H9 (cell line): ENCODE measurements around the gene ST6GALNAC5. TPM values are rescaled to one million over a fixed set of nuclear protein-coding genes. Genes with fewer than 3 reads are reported as not detected.

Experiments
- DNase-seq: peaks from one replicate; pipeline ENCODE4 v3.0.0-alpha.2; 2017
- H2AFZ ChIP-seq: one replicate; pipeline ENCODE4 v1.6.1; 2013; ENCODE audit warnings: mild to moderate bottlenecking, low read length, control low read depth, moderate library complexity
- H2AK5ac ChIP-seq: 2 replicates; pipeline ENCODE4 v1.6.1; 2013; ENCODE audit warnings: low read length, control low read depth, mixed read lengths; ENCODE audit not compliant: insufficient read length
- H2BK120ac ChIP-seq: one replicate; pipeline ENCODE4 v1.6.1; 2013; ENCODE audit warnings: low read depth, mild to moderate bottlenecking, low read length, control low read depth, inconsistent platforms; ENCODE audit not compliant: poor library complexity, severe bottlenecking
- H2BK12ac ChIP-seq: 2 replicates; pipeline ENCODE4 v1.6.1; 2013; ENCODE audit warnings: low read length, control low read depth, mixed read lengths, low read depth; ENCODE audit not compliant: insufficient read length
- H2BK15ac ChIP-seq: 2 replicates; pipeline ENCODE4 v1.6.1; 2013; ENCODE audit warnings: low read depth, low read length, control low read depth
- H2BK20ac ChIP-seq: one replicate; pipeline ENCODE4 v1.6.1; 2013; ENCODE audit warnings: low read depth, mild to moderate bottlenecking, low read length, control low read depth, inconsistent platforms; ENCODE audit not compliant: poor library complexity, severe bottlenecking
- H2BK5ac ChIP-seq: 2 replicates; pipeline ENCODE4 v1.6.1; 2013; ENCODE audit warnings: low read length, control low read depth, mixed read lengths; ENCODE audit not compliant: insufficient read length
- H3K14ac ChIP-seq: 2 replicates; pipeline ENCODE4 v1.6.1; 2013; ENCODE audit warnings: low read length, control low read depth; ENCODE audit not compliant: insufficient read depth
- H3K18ac ChIP-seq: 2 replicates; pipeline ENCODE4 v1.6.1; 2013; ENCODE audit warnings: low read depth, mild to moderate bottlenecking, mixed read lengths, low read length, control low read depth; ENCODE audit not compliant: insufficient read length
- H3K23ac ChIP-seq: 2 replicates; pipeline ENCODE4 v1.6.1; 2013; ENCODE audit warnings: low read length, control low read depth, mixed read lengths, low read depth; ENCODE audit not compliant: insufficient read length
- H3K23me2 ChIP-seq: 2 replicates; pipeline ENCODE4 v1.6.1; 2013; ENCODE audit warnings: low read depth, mild to moderate bottlenecking, mixed read lengths, low read length, control low read depth; ENCODE audit not compliant: insufficient read length, poor library complexity, severe bottlenecking
- H3K27ac ChIP-seq: 2 replicates; pipeline ENCODE4 v1.5.1; 2013; ENCODE audit warnings: low read length, control low read depth, mixed read lengths, low read depth; ENCODE audit not compliant: insufficient read length
- H3K27me3 ChIP-seq: 2 replicates; pipeline ENCODE4 v1.6.1; 2013; ENCODE audit warnings: low read length, control low read depth, inconsistent platforms; ENCODE audit not compliant: insufficient read depth
- H3K4ac ChIP-seq: 2 replicates; pipeline ENCODE4 v1.6.1; 2013; ENCODE audit warnings: low read depth, mild to moderate bottlenecking, control low read depth, inconsistent platforms, low read length, moderate library complexity
- H3K4me1 ChIP-seq: 2 replicates; pipeline ENCODE4 v1.6.1; 2013; ENCODE audit warnings: low read length, control low read depth, inconsistent platforms; ENCODE audit not compliant: insufficient read depth
- H3K4me2 ChIP-seq: 2 replicates; pipeline ENCODE4 v1.6.1; 2013; ENCODE audit warnings: low read length, control low read depth, mixed read lengths; ENCODE audit not compliant: insufficient read length, insufficient read depth
- H3K56ac ChIP-seq: 2 replicates; pipeline ENCODE4 v1.6.1; 2013; ENCODE audit warnings: low read depth, mild to moderate bottlenecking, mixed read lengths, low read length, control low read depth; ENCODE audit not compliant: insufficient read length
- H3K79me1 ChIP-seq: 2 replicates; pipeline ENCODE4 v1.6.1; 2013; ENCODE audit warnings: low read depth, mild to moderate bottlenecking, moderate library complexity, low read length, control low read depth, inconsistent platforms; ENCODE audit not compliant: insufficient read depth, poor library complexity, severe bottlenecking
- H3K79me2 ChIP-seq: 2 replicates; pipeline ENCODE4 v1.6.1; 2013; ENCODE audit warnings: low read length, control low read depth, inconsistent platforms; ENCODE audit not compliant: insufficient read depth
- H3K9ac ChIP-seq: 2 replicates; pipeline ENCODE4 v1.6.1; 2013; ENCODE audit warnings: low read length, control low read depth, mixed read lengths; ENCODE audit not compliant: insufficient read length; ENCODE audit errors: extremely low read depth
- H3K9me3 ChIP-seq: one replicate; pipeline ENCODE4 v1.6.1; 2013; ENCODE audit warnings: low read depth, low read length, inconsistent platforms; ENCODE audit not compliant: control insufficient read depth
- H3T11ph ChIP-seq: one replicate; pipeline ENCODE4 v1.6.1; 2013; ENCODE audit warnings: mild to moderate bottlenecking, low read length, control low read depth, inconsistent platforms
- H4K20me1 ChIP-seq: one replicate; pipeline ENCODE4 v1.6.1; 2013; ENCODE audit not compliant: control insufficient read depth, insufficient read length, insufficient read depth
- H4K5ac ChIP-seq: 2 replicates; pipeline ENCODE4 v1.6.1; 2013; ENCODE audit warnings: low read depth, mild to moderate bottlenecking, mixed read lengths, low read length, control low read depth; ENCODE audit not compliant: insufficient read length
- H4K8ac ChIP-seq: replicated peaks from 2 replicates; pipeline ENCODE4 v1.6.1; 2013; ENCODE audit warnings: low read length, control low read depth, mixed read lengths, low read depth; ENCODE audit not compliant: insufficient read length
- H4K91ac ChIP-seq: 2 replicates; pipeline ENCODE4 v1.6.1; 2013; ENCODE audit warnings: low read depth, mild to moderate bottlenecking, moderate library complexity, mixed read lengths, low read length, control low read depth; ENCODE audit not compliant: insufficient read length
- H3K27ac Mint-ChIP-seq, 3 experiments: 2 replicates in 2 of 3; 3 replicates in 1 of 3; pipeline ENCODE4 v1.8.0; 2020 to 2021; ENCODE audit warnings: mixed read lengths in 3 of 3, mild to moderate bottlenecking in 1 of 3, moderate library complexity in 1 of 3
- H3K27me3 Mint-ChIP-seq: 2 replicates; pipeline ENCODE4 v1.8.0; 2021; ENCODE audit warnings: low read depth, mild to moderate bottlenecking, moderate library complexity, mixed read lengths
- H3K36me3 Mint-ChIP-seq, 3 experiments: 2 replicates in 2 of 3; 3 replicates in 1 of 3; pipeline ENCODE4 v1.8.0; 2020 to 2021; ENCODE audit warnings: low read depth in 3 of 3, mixed read lengths in 3 of 3; ENCODE audit not compliant: insufficient read depth in 1 of 3
- H3K4me1 Mint-ChIP-seq, 2 experiments: 2 replicates each; pipeline ENCODE4 v1.8.0; 2020; ENCODE audit warnings: mixed read lengths in 2 of 2
- H3K4me3 Mint-ChIP-seq, 2 experiments: 2 replicates in 1 of 2; 3 replicates in 1 of 2; pipeline ENCODE4 v1.8.0; 2020 to 2021; ENCODE audit warnings: mild to moderate bottlenecking in 2 of 2, mixed read lengths in 2 of 2, moderate library complexity in 1 of 2
- H3K9me3 Mint-ChIP-seq, 2 experiments: 2 replicates in 1 of 2; 3 replicates in 1 of 2; pipeline ENCODE4 v1.8.0; 2020; ENCODE audit warnings: mild to moderate bottlenecking in 2 of 2, mixed read lengths in 2 of 2, moderate library complexity in 1 of 2
- WGBS: extraction: QIAGEN DNeasy Blood & Tissue Kit; methylation state at CpG from one replicate; pipeline ENCODE4 v1.1.7; 2013; ENCODE audit warnings: missing lambda C conversion rate, low lambda C conversion rate, mixed read lengths; ENCODE audit not compliant: insufficient read length; ENCODE audit errors: extremely low coverage; 5-methylcytosine and 5-hydroxymethylcytosine counted together
- total RNA-seq: library from RNA; stranded (reverse); gene quantifications from 2 replicates; pipeline ENCODE4 v1.2.1, GENCODE V29; 2021
- TF ChIP-seq, protein P1 (sequence below): fragments of 200-600 bp; sonication (generic); conservative IDR thresholded peaks from 3 replicates; pipeline ENCODE4 v1.8.0; 2021; ENCODE audit warnings: antibody characterized with exemption, mild to moderate bottlenecking

ST6GALNAC5 gene
- total RNA-seq, 1 experiment from 2014 or later: 3.3 TPM

DNA sequence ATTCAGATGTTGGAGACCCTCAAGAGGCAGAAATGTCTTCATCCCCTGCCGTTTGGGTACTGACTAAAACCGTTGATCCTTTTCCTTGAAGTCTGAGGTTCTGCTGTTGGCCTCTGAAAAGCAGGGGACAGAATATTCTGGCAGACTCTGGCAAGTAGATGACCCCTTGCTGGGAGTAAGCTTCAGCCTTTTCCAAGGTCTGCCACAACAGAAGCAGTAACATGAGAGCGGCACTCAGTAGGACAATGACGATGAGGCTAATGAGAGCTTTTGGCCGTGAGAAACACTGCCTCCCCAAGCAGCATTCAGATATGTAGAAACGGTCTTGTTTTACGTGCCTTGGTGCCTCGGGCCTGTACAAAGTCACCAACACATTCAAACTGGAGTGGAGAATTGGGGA, 143.7 kb downstream of the ST6GALNAC5 start:
- Histone ChIP-seq H3K27ac (no peak overlapping the region), H4K91ac (no peak overlapping the region), H2BK12ac (no peak overlapping the region), H3K56ac (no peak overlapping the region), H4K8ac (peak overlapping the region; percentile 92), H4K20me1 (no peaks in the 10 kb centered on the region), H2AFZ (no peak overlapping the region), H3T11ph (no peak overlapping the region), H2BK5ac (no peak overlapping the region), H3K23me2 (peaks cover 3% of the 10 kb centered on the region), H3K14ac (0 out of 2 replicates have a peak overlapping the region, but pooled peaks have one; percentile 53), H2AK5ac (no peak overlapping the region), H4K5ac (no peak overlapping the region), H3K9ac (no peak overlapping the region), H3K4me1 (peaks cover 2% of the 10 kb centered on the region; the same call in 1 of the 2 replicates), H3K18ac (peak overlapping the region; percentile 42), H3K27me3 (no peaks in the 10 kb centered on the region), H3K79me1 (no peaks in the 10 kb centered on the region), H3K79me2 (no peaks in the 10 kb centered on the region), H2BK15ac (no peak overlapping the region), H3K4me2 (no peak overlapping the region), H3K23ac (no peak overlapping the region), H2BK20ac (no peak overlapping the region), H3K4ac (no peak overlapping the region), H2BK120ac (no peak overlapping the region), H3K9me3 (no peaks in the 10 kb centered on the region)
- TF ChIP-seq, protein P1, sequence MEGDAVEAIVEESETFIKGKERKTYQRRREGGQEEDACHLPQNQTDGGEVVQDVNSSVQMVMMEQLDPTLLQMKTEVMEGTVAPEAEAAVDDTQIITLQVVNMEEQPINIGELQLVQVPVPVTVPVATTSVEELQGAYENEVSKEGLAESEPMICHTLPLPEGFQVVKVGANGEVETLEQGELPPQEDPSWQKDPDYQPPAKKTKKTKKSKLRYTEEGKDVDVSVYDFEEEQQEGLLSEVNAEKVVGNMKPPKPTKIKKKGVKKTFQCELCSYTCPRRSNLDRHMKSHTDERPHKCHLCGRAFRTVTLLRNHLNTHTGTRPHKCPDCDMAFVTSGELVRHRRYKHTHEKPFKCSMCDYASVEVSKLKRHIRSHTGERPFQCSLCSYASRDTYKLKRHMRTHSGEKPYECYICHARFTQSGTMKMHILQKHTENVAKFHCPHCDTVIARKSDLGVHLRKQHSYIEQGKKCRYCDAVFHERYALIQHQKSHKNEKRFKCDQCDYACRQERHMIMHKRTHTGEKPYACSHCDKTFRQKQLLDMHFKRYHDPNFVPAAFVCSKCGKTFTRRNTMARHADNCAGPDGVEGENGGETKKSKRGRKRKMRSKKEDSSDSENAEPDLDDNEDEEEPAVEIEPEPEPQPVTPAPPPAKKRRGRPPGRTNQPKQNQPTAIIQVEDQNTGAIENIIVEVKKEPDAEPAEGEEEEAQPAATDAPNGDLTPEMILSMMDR: no peak
- no peaks in the 10 kb centered on the region for H3K9me3 Mint-ChIP-seq
- H3K27ac Mint-ChIP-seq: peak overlapping the region; percentile 73 to 89 (median 80); a peak in 4 of 7 replicates
- DNase-seq: no peak
- H3K4me3 Mint-ChIP-seq: no peak overlapping the region
- H3K4me1 Mint-ChIP-seq: peaks cover 29 to 35% of the 10 kb centered on the region in 2 experiments
- no CpG with 5 or more reads among the region's 8 CpGs for WGBS
- H3K27me3 Mint-ChIP-seq: no peaks in the 10 kb centered on the region
- no peaks in the 10 kb centered on the region for H3K36me3 Mint-ChIP-seq
